HCEC 1CT (cell line): ENCODE data around the gene WFDC1.

Experiments used
- DNase-seq: peaks from one replicate; pipeline ENCODE4 v3.0.0-alpha.2; 2017

Gene WFDC1

GRCh38 chr16:84274515-84274914, 20.2 kb upstream of the WFDC1 start:
- no peak for DNase-seq

- DNase-seq, result no peak
These were observed 19.0 kb upstream of the WFDC1 start for GRCh38 chr16:84275585-84276151.

GRCh38 chr16:84277244-84277823, 17.3 kb upstream of the WFDC1 start:
- DNase-seq, result peak; percentile 44

- no peak for DNase-seq
These were observed 16.3 kb upstream of the WFDC1 start for GRCh38 chr16:84278333-84278732.

- no peak for DNase-seq
These were observed 15.7 kb upstream of the WFDC1 start for GRCh38 chr16:84278968-84279367.

- DNase-seq, result no peak
These were observed 14.8 kb upstream of the WFDC1 start for GRCh38 chr16:84279881-84280280.

- no peak for DNase-seq
These were observed 13.6 kb upstream of the WFDC1 start for GRCh38 chr16:84281074-84281473.

- no peak for DNase-seq
These were observed 12.1 kb upstream of the WFDC1 start for GRCh38 chr16:84282533-84282932.

GRCh38 chr16:84283314-84284153, 11.1 kb upstream of the WFDC1 start:
- DNase-seq, result no peak

- DNase-seq, result peak; percentile 38
These were observed 10.4 kb upstream of the WFDC1 start for GRCh38 chr16:84284154-84284722.

GRCh38 chr16:84286578-84287240, 8.0 kb upstream of the WFDC1 start:
- DNase-seq, result no peak

GRCh38 chr16:84288902-84289301, 5.8 kb upstream of the WFDC1 start:
- no peak for DNase-seq

GRCh38 chr16:84291226-84291625, 3.5 kb upstream of the WFDC1 start:
- DNase-seq, result no peak

GRCh38 chr16:84292011-84292410, 2.7 kb upstream of the WFDC1 start:
- DNase-seq, result no peak

GRCh38 chr16:84293406-84293805, 1.3 kb upstream of the WFDC1 start:
- DNase-seq, result no peak

- DNase-seq, result no peak
These were observed 561 bp upstream of the WFDC1 start for GRCh38 chr16:84294117-84294516.

- DNase-seq, result no peak
These were observed 654 bp downstream of the WFDC1 start for GRCh38 chr16:84295203-84295860.

GRCh38 chr16:84298376-84298899, 3.8 kb downstream of the WFDC1 start:
- DNase-seq, result no peak

- DNase-seq, result no peak
These were observed 5.2 kb downstream of the WFDC1 start for GRCh38 chr16:84299734-84300440.

- no peak for DNase-seq
These were observed 7.7 kb downstream of the WFDC1 start for GRCh38 chr16:84302111-84302954.

GRCh38 chr16:84303023-84303422, 8.3 kb downstream of the WFDC1 start:
- DNase-seq, result no peak
